Keratinocyte (primary cell): ENCODE results near the gene C1QL2. TPM values are rescaled to one million over a fixed set of nuclear protein-coding genes. Genes with fewer than 3 reads are reported as not detected.

Experiments used
- DNase-seq: peaks from one replicate; pipeline ENCODE4 v3.0.0-alpha.2; 2011; ENCODE audit warnings: low read depth, missing footprints, low spot score
- FAIRE-seq: peaks from 2 replicates; lab custom pipeline; 2011; peaks lifted over from hg19 to GRCh38; lab: Jason Lieb, UNC
- H2AFZ ChIP-seq: 2 replicates; pipeline ENCODE4 v1.6.0; 2012; ENCODE audit warnings: low read length, control low read depth, inconsistent platforms; ENCODE audit not compliant: control insufficient read depth
- H3K27ac ChIP-seq: 2 replicates; pipeline ENCODE4 v1.5.1; 2011; ENCODE audit warnings: low read length; ENCODE audit not compliant: control insufficient read depth, insufficient read depth
- H3K27me3 ChIP-seq: 3 replicates; pipeline ENCODE4 v1.6.0; 2011; ENCODE audit warnings: low read length; ENCODE audit not compliant: control insufficient read depth, insufficient read depth; ENCODE audit errors: extremely low read depth
- H3K36me3 ChIP-seq, 2 experiments: 2 replicates in 1 of 2; 3 replicates in 1 of 2; pipeline ENCODE4 v1.5.1; 2011; ENCODE audit warnings: low read length in 2 of 2, mild to moderate bottlenecking in 1 of 2; ENCODE audit not compliant: control insufficient read depth in 2 of 2, insufficient read depth in 2 of 2; ENCODE audit errors: extremely low read depth in 1 of 2
- H3K4me1 ChIP-seq: 3 replicates; pipeline ENCODE4 v1.5.1; 2011; ENCODE audit warnings: low read length; ENCODE audit not compliant: control insufficient read depth, insufficient read depth; ENCODE audit errors: extremely low read depth
- H3K4me2 ChIP-seq: 3 replicates; pipeline ENCODE4 v1.6.0; 2011; ENCODE audit warnings: low read depth, low read length; ENCODE audit not compliant: control insufficient read depth, insufficient read depth; ENCODE audit errors: extremely low read depth
- H3K4me3 ChIP-seq, 3 experiments: fragments of 200-600 bp in 1 of 3; sonication (generic) in 1 of 3; 2 replicates in 2 of 3; 3 replicates in 1 of 3; pipeline ENCODE4 v1.5.1; 2011 to 2016; ENCODE audit warnings: low read length in 3 of 3, mild to moderate bottlenecking in 3 of 3, control low read depth in 2 of 3, inconsistent platforms in 1 of 3, low read depth in 1 of 3, mixed read lengths in 1 of 3, mixed run types in 1 of 3, moderate library complexity in 1 of 3; ENCODE audit not compliant: control insufficient read depth in 2 of 3, insufficient read depth in 2 of 3; ENCODE audit errors: extremely low read depth in 1 of 3
- H3K79me2 ChIP-seq: 2 replicates; pipeline ENCODE4 v1.6.0; 2012; ENCODE audit warnings: low read length; ENCODE audit not compliant: control insufficient read depth, insufficient read depth
- H3K9ac ChIP-seq: 3 replicates; pipeline ENCODE4 v1.6.0; 2011; ENCODE audit warnings: low read length; ENCODE audit not compliant: control insufficient read depth, insufficient read depth; ENCODE audit errors: extremely low read depth
- H3K9me1 ChIP-seq: 3 replicates; pipeline ENCODE4 v1.6.0; 2011; ENCODE audit warnings: low read length; ENCODE audit not compliant: control insufficient read depth, insufficient read depth; ENCODE audit errors: extremely low read depth
- H3K9me3 ChIP-seq: 2 replicates; pipeline ENCODE4 v1.5.1; 2012; ENCODE audit warnings: low read depth, low read length; ENCODE audit not compliant: control insufficient read depth
- H4K20me1 ChIP-seq: 3 replicates; pipeline ENCODE4 v1.6.0; 2011; ENCODE audit warnings: low read length; ENCODE audit not compliant: control insufficient read depth, insufficient read depth; ENCODE audit errors: extremely low read depth
- EZH2 ChIP-seq: IDR thresholded peaks from one replicate; pipeline ENCODE4 v1.6.1; 2012; ENCODE audit warnings: inconsistent platforms, mild to moderate bottlenecking, low read length, moderate library complexity
- dilution Hi-C: fragments of 300-500 bp; cut with MboI; formaldehyde crosslinking; loops from one replicate; pipeline ENCODE4 v1.7.0; 2020; ENCODE audit warnings: low sequenced_read_pairs; ENCODE audit not compliant: extremely low pct_ligation_motif_present
- polyA plus RNA-seq, 5 experiments: library from polyadenylated mRNA; depleted of rRNA in 3 of 5; stranded (reverse) in 3 of 5; stranded (forward) in 1 of 5; unstranded in 1 of 5; fragments of >200 nt; gene quantifications; 1 replicate in 1 of 5; 2 replicates in 3 of 5; 3 replicates in 1 of 5; pipeline versions ENCODE4 v1.2.1 to v1.2.3, GENCODE V29; 2011 to 2012; ENCODE audit warnings: missing spikeins in 2 of 5, low read depth in 1 of 5, low replicate concordance in 1 of 5
- TF ChIP-seq, protein P1 (sequence below), 3 experiments: IDR thresholded peaks in 1 of 3; conservative IDR thresholded peaks in 1 of 3; optimal IDR thresholded peaks in 1 of 3; 2 replicates in 2 of 3; 3 replicates in 1 of 3; pipeline versions ENCODE3 to v1.5.1; 2011; ENCODE audit warnings: low read length in 3 of 3, mild to moderate bottlenecking in 3 of 3, moderate library complexity in 2 of 3, control low read depth in 1 of 3, inconsistent platforms in 1 of 3; ENCODE audit not compliant: insufficient read depth in 2 of 3; ENCODE audit errors: extremely low read depth in 1 of 3

The C1QL2 gene
- polyA plus RNA-seq, 1 donor (not counting 4 experiments of a cell fraction or from before 2014, with no cell fraction given), result not detected

DNA sequence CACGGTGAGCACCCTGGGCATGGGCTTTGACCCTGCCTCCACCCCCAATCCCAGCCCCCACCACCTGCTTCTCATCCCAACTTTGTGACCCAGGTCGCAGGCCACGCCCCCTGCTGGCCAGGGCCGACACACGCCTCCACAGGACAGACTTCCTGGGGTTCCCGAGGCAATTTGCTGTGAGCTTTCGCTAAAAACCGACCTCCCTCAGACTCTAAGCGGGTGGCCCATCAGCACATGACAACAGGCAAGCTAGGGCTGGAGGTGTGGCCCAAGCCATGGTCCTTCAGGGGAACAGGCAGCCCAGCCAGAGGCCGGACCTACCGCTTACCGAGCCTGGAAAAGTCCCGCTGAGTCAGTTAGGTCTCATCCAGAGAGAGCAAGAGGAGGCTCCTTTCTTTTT is 31.9 kb downstream of the C1QL2 start:
- H3K4me3 ChIP-seq, result no peak overlapping the region
- dilution Hi-C loops, result no loop called here
- no peaks in the 10 kb centered on the region for H3K79me2 ChIP-seq
- H2AFZ ChIP-seq, result no peak overlapping the region
- H3K9me3 ChIP-seq, result no peaks in the 10 kb centered on the region
- H3K9ac ChIP-seq, result no peak overlapping the region
- no peaks in the 10 kb centered on the region for H4K20me1 ChIP-seq
- no peak for TF ChIP-seq EZH2
- TF ChIP-seq, protein P1, sequence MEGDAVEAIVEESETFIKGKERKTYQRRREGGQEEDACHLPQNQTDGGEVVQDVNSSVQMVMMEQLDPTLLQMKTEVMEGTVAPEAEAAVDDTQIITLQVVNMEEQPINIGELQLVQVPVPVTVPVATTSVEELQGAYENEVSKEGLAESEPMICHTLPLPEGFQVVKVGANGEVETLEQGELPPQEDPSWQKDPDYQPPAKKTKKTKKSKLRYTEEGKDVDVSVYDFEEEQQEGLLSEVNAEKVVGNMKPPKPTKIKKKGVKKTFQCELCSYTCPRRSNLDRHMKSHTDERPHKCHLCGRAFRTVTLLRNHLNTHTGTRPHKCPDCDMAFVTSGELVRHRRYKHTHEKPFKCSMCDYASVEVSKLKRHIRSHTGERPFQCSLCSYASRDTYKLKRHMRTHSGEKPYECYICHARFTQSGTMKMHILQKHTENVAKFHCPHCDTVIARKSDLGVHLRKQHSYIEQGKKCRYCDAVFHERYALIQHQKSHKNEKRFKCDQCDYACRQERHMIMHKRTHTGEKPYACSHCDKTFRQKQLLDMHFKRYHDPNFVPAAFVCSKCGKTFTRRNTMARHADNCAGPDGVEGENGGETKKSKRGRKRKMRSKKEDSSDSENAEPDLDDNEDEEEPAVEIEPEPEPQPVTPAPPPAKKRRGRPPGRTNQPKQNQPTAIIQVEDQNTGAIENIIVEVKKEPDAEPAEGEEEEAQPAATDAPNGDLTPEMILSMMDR (optimal IDR thresholded peaks at IDR 0.05 in 1 of 3, IDR thresholded peaks at IDR 0.05 in 1 of 3, conservative IDR thresholded peaks at IDR 0.05 in 1 of 3; ENCODE audit: extremely low read depth in 1 of 3, insufficient read depth in 2 of 3, low read length in 3 of 3), result peak; percentile 58 to 78 (median 77)
- H3K27me3 ChIP-seq, result peaks cover 14% of the 10 kb centered on the region
- no peak for DNase-seq
- no peak for FAIRE-seq
- no peak overlapping the region for H3K4me2 ChIP-seq
- no peak overlapping the region for H3K27ac ChIP-seq
- no peaks in the 10 kb centered on the region for H3K36me3 ChIP-seq
- H3K9me1 ChIP-seq, result no peaks in the 10 kb centered on the region
- no peaks in the 10 kb centered on the region for H3K4me1 ChIP-seq

DNA sequence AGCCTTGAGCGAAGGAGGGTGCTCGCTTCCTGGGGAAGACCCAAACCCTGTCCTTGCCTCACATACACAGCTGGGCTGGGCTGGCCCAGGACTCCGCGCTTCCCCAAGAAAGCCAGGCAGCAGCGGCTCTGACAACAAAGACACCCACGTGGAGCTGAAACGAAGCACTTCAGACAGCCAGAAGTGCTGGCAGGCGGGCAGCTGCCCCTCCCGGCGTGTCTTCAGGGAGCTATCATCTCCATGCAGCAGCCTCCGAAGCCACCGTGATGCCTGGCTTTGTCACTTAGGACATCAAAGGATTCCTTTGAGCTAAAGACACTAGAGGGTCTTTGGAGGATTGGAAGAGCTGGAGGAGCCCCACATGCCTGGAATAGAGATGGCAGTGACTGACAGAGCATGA is 35.2 kb downstream of the C1QL2 start:
- no peak for TF ChIP-seq EZH2
- TF ChIP-seq, protein P1 (optimal IDR thresholded peaks at IDR 0.05 in 1 of 3, IDR thresholded peaks at IDR 0.05 in 1 of 3, conservative IDR thresholded peaks at IDR 0.05 in 1 of 3; ENCODE audit: extremely low read depth in 1 of 3, insufficient read depth in 2 of 3, low read length in 3 of 3), result no peak
- no peaks in the 10 kb centered on the region for H3K79me2 ChIP-seq
- peaks cover 18% of the 10 kb centered on the region for H3K27me3 ChIP-seq
- no peaks in the 10 kb centered on the region for H3K36me3 ChIP-seq
- H3K9me3 ChIP-seq, result no peaks in the 10 kb centered on the region
- no peaks in the 10 kb centered on the region for H3K4me1 ChIP-seq
- H3K4me3 ChIP-seq, result no peak overlapping the region
- DNase-seq (no peak), FAIRE-seq (no peak)
- H2AFZ ChIP-seq, result no peak overlapping the region
- no peaks in the 10 kb centered on the region for H3K9me1 ChIP-seq
- dilution Hi-C loops, result no loop called here
- H3K27ac ChIP-seq, result no peak overlapping the region
- H4K20me1 ChIP-seq, result no peaks in the 10 kb centered on the region
- no peak overlapping the region for H3K4me2 ChIP-seq
- H3K9ac ChIP-seq, result no peak overlapping the region
